Ammon's horn (tissue), 1 donor: ENCODE results near the gene VPS54.
"Not testable (repeated sequence)": the region's sequence is repeated elsewhere in the genome, so short reads cannot be mapped to it uniquely, and the experiment has no call there.

Source experiments
- DNase-seq: peaks from one replicate; pipeline ENCODE4 v3.0.0-alpha.2; 2016; ENCODE audit warnings: low spot score

VPS54 gene

GRCh38 chr2:63870679-63871078 lies 148.5 kb downstream of the VPS54 start:
- no peak for DNase-seq

- no peak for DNase-seq
Observed at GRCh38 chr2:63866009-63866709, 153.1 kb downstream of the VPS54 start.

- no peak for DNase-seq
Observed at GRCh38 chr2:63865159-63865799, 153.9 kb downstream of the VPS54 start.

- no peak for DNase-seq
Observed at GRCh38 chr2:63863707-63864106, 155.5 kb downstream of the VPS54 start.

- no peak for DNase-seq
Observed at GRCh38 chr2:63862806-63863205, 156.4 kb downstream of the VPS54 start.

- DNase-seq: peak; percentile 67
Observed at GRCh38 chr2:63861220-63861822, 157.9 kb downstream of the VPS54 start.

- no peak for DNase-seq
Observed at GRCh38 chr2:63858291-63858690, 160.9 kb downstream of the VPS54 start.

GRCh38 chr2:63856303-63856603 lies 163.0 kb downstream of the VPS54 start:
- DNase-seq: no peak

GRCh38 chr2:63855418-63856302 lies 163.6 kb downstream of the VPS54 start:
- no peak for DNase-seq

- no peak for DNase-seq
Observed at GRCh38 chr2:63853527-63854310, 165.5 kb downstream of the VPS54 start.

GRCh38 chr2:63851691-63852311 lies 167.4 kb downstream of the VPS54 start:
- DNase-seq: no peak

- no peak for DNase-seq
Observed at GRCh38 chr2:63850649-63851048, 168.6 kb downstream of the VPS54 start.

GRCh38 chr2:63850204-63850571 lies 169.0 kb downstream of the VPS54 start:
- no peak for DNase-seq

- peak; percentile 31 for DNase-seq
Observed at GRCh38 chr2:63849381-63850203, 169.6 kb downstream of the VPS54 start.

GRCh38 chr2:63847571-63847970 lies 171.7 kb downstream of the VPS54 start:
- DNase-seq: not testable (repeated sequence)

- DNase-seq: no peak
Observed at GRCh38 chr2:63846487-63846886, 172.7 kb downstream of the VPS54 start.

GRCh38 chr2:63845866-63846265 lies 173.4 kb downstream of the VPS54 start:
- DNase-seq: no peak

GRCh38 chr2:63844616-63845015 lies 174.6 kb downstream of the VPS54 start:
- no peak for DNase-seq

GRCh38 chr2:63843791-63844190 lies 175.4 kb downstream of the VPS54 start:
- no peak for DNase-seq

- DNase-seq: no peak
Observed at GRCh38 chr2:63843093-63843492, 176.1 kb downstream of the VPS54 start.
